HCT116 (cell line): ENCODE measurements around the gene JDP2. TPM values are rescaled to one million over a fixed set of nuclear protein-coding genes. Genes with fewer than 3 reads are reported as not detected.

Experiments
- ATAC-seq: fragments of 200-7000 bp; cut with Tn5 transposase; 2 replicates; pipeline ENCODE4 v1.9.1; 2020; ENCODE audit warnings: mild to moderate bottlenecking, moderate library complexity
- BruUV-seq: library from RNA; stranded (reverse); fragments of 400-500 nt; replicated peaks from 2 replicates; lab custom pipeline; 2021; lab: Mats Ljungman, UMichigan
- CTCF ChIA-PET: fragments of 300-600 bp; sonication (Branson Sonifier 250); formaldehyde crosslinking; loops from one replicate; lab custom pipeline; 2021; ENCODE audit warnings: antibody characterized with exemption; lab: Charles Lee
- POLR2A ChIA-PET: fragments of 300-600, 350-600 bp; sonication (Branson Sonifier 250); formaldehyde crosslinking; loops from one replicate; lab custom pipeline; 2021; ENCODE audit warnings: antibody characterized with exemption; lab: Charles Lee
- RAD21 ChIA-PET, 2 experiments: fragments of 300-600 bp; sonication (Branson Sonifier 250); formaldehyde crosslinking; loops; one replicate each; lab custom pipeline; 2023; ENCODE audit warnings: low total read pairs in 2 of 2; ENCODE audit not compliant: uncharacterized antibody in 2 of 2, unreplicated experiment in 2 of 2, low non-redundant PET in 1 of 2; lab: Charles Lee
- DNase-seq: peaks from one replicate; pipeline ENCODE4 v3.0.0-alpha.2; 2010; ENCODE audit warnings: low read depth, low spot score
- H2AFZ ChIP-seq: fragments of 200-600 bp; shearing (Covaris generic), sonication (generic); 2 replicates; pipeline ENCODE4 v1.6.1; 2017; ENCODE audit warnings: low read depth, mixed run types, mixed read lengths, antibody characterized with exemption, low read length; ENCODE audit not compliant: poor library complexity, severe bottlenecking
- H3K27ac ChIP-seq: 2 replicates; pipeline ENCODE4 v1.5.1; 2012; ENCODE audit warnings: low read depth, low read length
- H3K27me3 ChIP-seq: fragments of 200-600 bp; sonication (generic); 2 replicates; pipeline ENCODE4 v1.6.1; 2016; ENCODE audit warnings: mixed run types, low read length, mixed read lengths; ENCODE audit not compliant: insufficient read depth
- H3K36me3 ChIP-seq, 2 experiments: fragments of 200-500 bp in 1 of 2; fragments of 200-600 bp in 1 of 2; sonication (Bioruptor generic) in 1 of 2; sonication (generic) in 1 of 2; 2 replicates each; pipeline versions ENCODE4 v1.5.1 to v1.6.1; 2014 to 2016; ENCODE audit warnings: low read length in 2 of 2, inconsistent platforms in 1 of 2, mixed read lengths in 1 of 2, mixed run types in 1 of 2; ENCODE audit not compliant: insufficient read depth in 2 of 2, control insufficient read depth in 1 of 2
- H3K4me1 ChIP-seq, 2 experiments: fragments of 200-600 bp in 1 of 2; sonication (generic) in 1 of 2; 2 replicates each; pipeline versions ENCODE4 v1.5.1 to v1.6.1; 2012 to 2017; ENCODE audit warnings: low read length in 2 of 2, inconsistent platforms in 1 of 2, mild to moderate bottlenecking in 1 of 2, mixed read lengths in 1 of 2, mixed run types in 1 of 2, moderate library complexity in 1 of 2; ENCODE audit not compliant: insufficient read depth in 2 of 2, control insufficient read depth in 1 of 2
- H3K4me2 ChIP-seq: fragments of 200-600 bp; sonication (generic); 2 replicates; pipeline ENCODE4 v1.6.1; 2017; ENCODE audit warnings: mixed run types, low read length, mixed read lengths
- H3K4me3 ChIP-seq, 2 experiments: fragments of 200-600 bp in 1 of 2; sonication (generic) in 1 of 2; replicated peaks in 1 of 2; 2 replicates each; pipeline ENCODE4 v1.5.1; 2011 to 2016; ENCODE audit warnings: low read length in 2 of 2, control low read depth in 1 of 2, low read depth in 1 of 2, mild to moderate bottlenecking in 1 of 2, mixed read lengths in 1 of 2, mixed run types in 1 of 2
- H3K79me2 ChIP-seq: fragments of 200-600 bp; sonication (generic); 2 replicates; pipeline ENCODE4 v1.6.1; 2017; ENCODE audit warnings: mild to moderate bottlenecking, mixed run types, low read length, moderate library complexity, mixed read lengths; ENCODE audit not compliant: insufficient read depth
- H3K9ac ChIP-seq: fragments of 200-600 bp; sonication (generic); 2 replicates; pipeline ENCODE4 v1.6.1; 2016; ENCODE audit warnings: low read length, mixed read lengths
- H3K9me2 ChIP-seq: fragments of 200-600 bp; sonication (generic), shearing (Covaris generic); 2 replicates; pipeline ENCODE4 v1.6.1; 2017; ENCODE audit warnings: mixed run types, mild to moderate bottlenecking, moderate library complexity; ENCODE audit not compliant: insufficient read depth
- H3K9me3 ChIP-seq, 2 experiments: fragments of 200-500 bp in 1 of 2; fragments of 200-600 bp in 1 of 2; sonication (Bioruptor generic) in 1 of 2; sonication (generic) in 1 of 2; 2 replicates each; pipeline ENCODE4 v1.6.1; 2014 to 2017; ENCODE audit warnings: low read length in 2 of 2, mixed read lengths in 2 of 2, inconsistent platforms in 1 of 2, low read depth in 1 of 2, mild to moderate bottlenecking in 1 of 2, mixed run types in 1 of 2, moderate library complexity in 1 of 2; ENCODE audit not compliant: control insufficient read depth in 1 of 2, insufficient read depth in 1 of 2
- H4K20me1 ChIP-seq: fragments of 200-600 bp; sonication (generic), shearing (Covaris generic); 2 replicates; pipeline ENCODE4 v1.6.1; 2017; ENCODE audit warnings: mixed run types, mild to moderate bottlenecking, moderate library complexity; ENCODE audit not compliant: insufficient read depth
- ATF3 ChIP-seq: IDR thresholded peaks from 2 replicates; pipeline ENCODE4 v1.6.1; 2012
- CBX3 ChIP-seq: IDR thresholded peaks from 2 replicates; pipeline ENCODE4 v1.6.1; 2012; ENCODE audit warnings: low read depth
- CTCF ChIP-seq, 3 experiments: fragments of 200-600 bp in 1 of 3; sonication (generic) in 1 of 3; IDR thresholded peaks in 2 of 3; conservative IDR thresholded peaks in 1 of 3; 2 replicates each; pipeline ENCODE4 v1.5.1; 2012 to 2017; ENCODE audit warnings: low read depth in 2 of 3, low read length in 2 of 3, antibody characterized with exemption in 1 of 3, borderline replicate concordance in 1 of 3, control low read depth in 1 of 3, mild to moderate bottlenecking in 1 of 3, mixed read lengths in 1 of 3, mixed run types in 1 of 3, moderate library complexity in 1 of 3; ENCODE audit not compliant: insufficient read depth in 1 of 3
- EZH2phosphoT487 ChIP-seq: fragments of 200-600 bp; IDR thresholded peaks from 2 replicates; pipeline ENCODE4 v1.6.1; 2018; ENCODE audit warnings: antibody characterized with exemption, borderline replicate concordance
- FOSL1 ChIP-seq: IDR thresholded peaks from 2 replicates; pipeline ENCODE4 v1.6.1; 2012; ENCODE audit warnings: low read depth
- JUND ChIP-seq: IDR thresholded peaks from 2 replicates; pipeline ENCODE4 v1.6.1; 2012
- POLR2A ChIP-seq: IDR thresholded peaks from 2 replicates; pipeline ENCODE4 v1.7.0; 2011; ENCODE audit warnings: borderline replicate concordance; ENCODE audit not compliant: insufficient read depth, insufficient read length; ENCODE audit errors: extremely low read depth
- RAD21 ChIP-seq: IDR thresholded peaks from 2 replicates; pipeline ENCODE4 v1.6.1; 2012; ENCODE audit warnings: low read depth, mild to moderate bottlenecking
- SIN3A ChIP-seq: IDR thresholded peaks from 2 replicates; pipeline ENCODE4 v1.6.1; 2012; ENCODE audit warnings: low read depth
- SP1 ChIP-seq: IDR thresholded peaks from 2 replicates; pipeline ENCODE4 v1.6.1; 2012; ENCODE audit warnings: low read depth
- SRF ChIP-seq: IDR thresholded peaks from 2 replicates; pipeline ENCODE4 v1.6.1; 2012; ENCODE audit warnings: low read depth
- TCF7L2 ChIP-seq: IDR thresholded peaks from 2 replicates; pipeline ENCODE4 v1.7.0; 2011; ENCODE audit warnings: borderline replicate concordance, inconsistent platforms; ENCODE audit not compliant: insufficient read depth, insufficient read length; ENCODE audit errors: extremely low read depth
- YY1 ChIP-seq: IDR thresholded peaks from 2 replicates; pipeline ENCODE4 v1.6.1; 2011; ENCODE audit warnings: low read length, low read depth, moderate library complexity, mild to moderate bottlenecking; ENCODE audit not compliant: insufficient replicate concordance; ENCODE audit errors: extremely low read depth
- ZNF274 ChIP-seq: fragments of 200-500 bp; sonication (Bioruptor generic); IDR thresholded peaks from 2 replicates; pipeline ENCODE4 v1.6.1; 2014; ENCODE audit warnings: mild to moderate bottlenecking, low read depth, low read length, inconsistent platforms
- intact Hi-C: fragments of 100-400 bp; cut with micrococcal nuclease; formaldehyde crosslinking; loops from 2 replicates; pipeline ENCODE4 v1.10.0; 2022
- total RNA-seq: library from RNA; stranded (reverse); gene quantifications from one replicate; pipeline ENCODE4 v1.2.1, GENCODE V29; 2021; ENCODE audit not compliant: unreplicated experiment
- TF ChIP-seq, protein P1 (sequence below): IDR thresholded peaks from 2 replicates; pipeline ENCODE4 v1.6.1; 2011; ENCODE audit warnings: mild to moderate bottlenecking, low read length, moderate library complexity; ENCODE audit not compliant: insufficient replicate concordance; ENCODE audit errors: extremely low read depth

The JDP2 gene
- total RNA-seq, 1 experiment from 2014 or later = 25.4 TPM

- no peak overlapping the region for H3K4me3 ChIP-seq
- no peak overlapping the region for H2AFZ ChIP-seq
- TF ChIP-seq YY1 (no peak), FOSL1 (no peak), CBX3 (no peak), SRF (no peak), POLR2A (no peak), SIN3A (no peak), TCF7L2 (no peak), ATF3 (no peak), CTCF (IDR thresholded peaks at IDR 0.05 in 2 of 3, conservative IDR thresholded peaks at IDR 0.05 in 1 of 3; ENCODE audit: borderline replicate concordance in 1 of 3, insufficient read depth in 1 of 3, low read depth in 2 of 3, low read length in 2 of 3) (no peak), ZNF274 (no peak), EZH2phosphoT487 (no peak), SP1 (no peak), JUND (no peak), RAD21 (no peak)
- TF ChIP-seq, protein P1, sequence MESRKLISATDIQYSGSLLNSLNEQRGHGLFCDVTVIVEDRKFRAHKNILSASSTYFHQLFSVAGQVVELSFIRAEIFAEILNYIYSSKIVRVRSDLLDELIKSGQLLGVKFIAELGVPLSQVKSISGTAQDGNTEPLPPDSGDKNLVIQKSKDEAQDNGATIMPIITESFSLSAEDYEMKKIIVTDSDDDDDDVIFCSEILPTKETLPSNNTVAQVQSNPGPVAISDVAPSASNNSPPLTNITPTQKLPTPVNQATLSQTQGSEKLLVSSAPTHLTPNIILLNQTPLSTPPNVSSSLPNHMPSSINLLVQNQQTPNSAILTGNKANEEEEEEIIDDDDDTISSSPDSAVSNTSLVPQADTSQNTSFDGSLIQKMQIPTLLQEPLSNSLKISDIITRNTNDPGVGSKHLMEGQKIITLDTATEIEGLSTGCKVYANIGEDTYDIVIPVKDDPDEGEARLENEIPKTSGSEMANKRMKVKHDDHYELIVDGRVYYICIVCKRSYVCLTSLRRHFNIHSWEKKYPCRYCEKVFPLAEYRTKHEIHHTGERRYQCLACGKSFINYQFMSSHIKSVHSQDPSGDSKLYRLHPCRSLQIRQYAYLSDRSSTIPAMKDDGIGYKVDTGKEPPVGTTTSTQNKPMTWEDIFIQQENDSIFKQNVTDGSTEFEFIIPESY = no peak
- TF ChIP-seq, all 23 proteins: peak for 0
- no peak overlapping the region for H3K4me2 ChIP-seq
- no peaks in the 10 kb centered on the region for H3K79me2 ChIP-seq
- CTCF ChIA-PET = no interaction called here
- POLR2A ChIA-PET = no interaction called here
- BruUV-seq = no TSS peak
- no peak overlapping the region for H3K27ac ChIP-seq
- intact Hi-C loops = no loop called here
- no peaks in the 10 kb centered on the region for H3K27me3 ChIP-seq
- RAD21 ChIA-PET = no interaction called here
- H3K36me3 ChIP-seq = no peaks in the 10 kb centered on the region
- H3K9me2 ChIP-seq = no peaks in the 10 kb centered on the region
- DNase-seq (no peak), ATAC-seq (no peak)
- H3K9ac ChIP-seq = no peak overlapping the region
- peaks cover 8 to 14% of the 10 kb centered on the region in 2 experiments; a peak in 3 of 4 replicates for H3K4me1 ChIP-seq
- H4K20me1 ChIP-seq = no peaks in the 10 kb centered on the region
- no peaks in the 10 kb centered on the region for H3K9me3 ChIP-seq
Measured at GRCh38 chr14:75448209-75448608, 20.4 kb downstream of the JDP2 start.
